ENCODE data around the gene FAM185A. TPM values are rescaled to one million over a fixed set of nuclear protein-coding genes. Genes with fewer than 3 reads are reported as not detected.

The FAM185A gene
- total RNA-seq, 4 donors from 2014 or later = 11.5 to 20.7 (median 14.6) TPM

DNA sequence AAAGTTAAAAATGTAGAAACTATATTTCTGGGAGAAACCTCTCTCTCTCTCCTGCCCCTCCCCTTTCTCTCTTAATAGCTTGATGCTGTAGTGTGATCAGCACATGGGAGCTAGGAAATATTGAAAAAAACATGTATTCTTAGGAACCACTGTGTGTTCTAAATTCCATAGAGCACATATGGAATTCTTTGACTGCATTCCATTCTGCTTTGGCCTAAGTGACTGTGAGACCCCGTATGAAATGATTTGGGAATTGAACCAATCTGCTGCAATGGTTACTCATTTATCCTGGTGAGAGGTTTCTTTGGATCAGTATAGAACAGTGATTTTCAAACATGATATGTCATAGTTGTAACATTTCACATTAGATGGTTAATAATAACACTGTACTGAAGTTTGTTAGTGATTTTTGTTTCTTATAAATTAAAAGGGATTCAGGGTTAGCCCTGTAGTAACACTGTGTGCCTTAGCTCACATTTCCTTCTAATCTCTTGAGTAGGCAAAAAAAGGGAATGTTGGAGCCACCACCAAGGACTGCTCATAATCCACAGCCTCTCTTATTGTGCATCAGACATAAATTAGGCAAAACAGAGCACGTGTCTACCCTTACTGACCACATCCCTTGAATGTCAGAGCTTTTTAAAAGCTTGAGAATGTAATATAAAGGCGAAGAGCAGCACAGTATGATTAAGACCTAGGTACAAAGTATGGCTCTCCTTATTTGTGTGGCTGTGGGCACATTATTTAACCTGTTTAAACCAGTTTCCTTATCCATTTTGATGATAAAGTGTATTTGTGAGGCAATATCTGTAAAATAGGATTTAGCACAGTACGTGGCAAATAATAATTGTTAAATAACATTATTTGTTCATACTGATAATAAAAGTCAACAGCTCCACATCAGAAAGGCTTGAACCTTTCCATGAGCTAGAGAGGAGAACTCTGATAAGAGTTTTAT lies 69.1 kb downstream of the FAM185A start:
- intact Hi-C loops (cut with DNase I; ENCODE audit: low total_unique reads) = no loop called here
- TF ChIP-seq POLR2A (IDR thresholded peaks at IDR 0.05) = no peak
- TF ChIP-seq, protein P1, sequence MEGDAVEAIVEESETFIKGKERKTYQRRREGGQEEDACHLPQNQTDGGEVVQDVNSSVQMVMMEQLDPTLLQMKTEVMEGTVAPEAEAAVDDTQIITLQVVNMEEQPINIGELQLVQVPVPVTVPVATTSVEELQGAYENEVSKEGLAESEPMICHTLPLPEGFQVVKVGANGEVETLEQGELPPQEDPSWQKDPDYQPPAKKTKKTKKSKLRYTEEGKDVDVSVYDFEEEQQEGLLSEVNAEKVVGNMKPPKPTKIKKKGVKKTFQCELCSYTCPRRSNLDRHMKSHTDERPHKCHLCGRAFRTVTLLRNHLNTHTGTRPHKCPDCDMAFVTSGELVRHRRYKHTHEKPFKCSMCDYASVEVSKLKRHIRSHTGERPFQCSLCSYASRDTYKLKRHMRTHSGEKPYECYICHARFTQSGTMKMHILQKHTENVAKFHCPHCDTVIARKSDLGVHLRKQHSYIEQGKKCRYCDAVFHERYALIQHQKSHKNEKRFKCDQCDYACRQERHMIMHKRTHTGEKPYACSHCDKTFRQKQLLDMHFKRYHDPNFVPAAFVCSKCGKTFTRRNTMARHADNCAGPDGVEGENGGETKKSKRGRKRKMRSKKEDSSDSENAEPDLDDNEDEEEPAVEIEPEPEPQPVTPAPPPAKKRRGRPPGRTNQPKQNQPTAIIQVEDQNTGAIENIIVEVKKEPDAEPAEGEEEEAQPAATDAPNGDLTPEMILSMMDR (IDR thresholded peaks at IDR 0.05) = no peak
- no peak for DNase-seq (ENCODE audit: low spot score in 2 of 2)

DNA sequence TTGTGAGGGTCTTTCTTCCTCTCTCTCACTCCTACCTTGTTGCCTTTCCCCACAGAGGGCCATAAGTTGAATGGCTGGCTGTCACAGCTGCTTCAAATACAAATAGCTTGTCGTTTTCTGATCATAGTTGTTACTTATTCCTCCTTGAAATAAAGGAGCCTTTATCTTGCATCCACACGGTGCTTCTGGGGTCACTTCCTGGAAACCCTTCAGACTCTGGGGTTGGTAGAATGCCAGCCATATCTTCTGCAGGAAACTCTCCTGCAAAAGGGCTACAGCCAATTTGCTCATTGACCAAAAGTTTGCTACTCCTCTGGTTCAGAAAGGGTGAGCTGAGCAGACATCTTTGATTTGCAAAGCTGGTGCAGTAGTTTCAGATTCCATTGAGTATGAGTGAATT lies 70.4 kb downstream of the FAM185A start:
- TF ChIP-seq POLR2A (IDR thresholded peaks at IDR 0.05) = no peak
- TF ChIP-seq, protein P1 (IDR thresholded peaks at IDR 0.05) = no peak
- WGBS, 2 donors = 49 to 51% methylated on average over 2 of the region's 2 CpGs
- intact Hi-C loops (cut with DNase I; ENCODE audit: low total_unique reads) = no loop called here
- H3K4me3 ChIP-seq (ENCODE audit: low read depth, poor library complexity, severe bottlenecking) = no peak overlapping the region
- no peak for DNase-seq (ENCODE audit: low spot score in 2 of 2)

More for the DNA sequence above, 69.1 kb downstream of the FAM185A start:
- H3K4me3 ChIP-seq (ENCODE audit: low read depth, poor library complexity, severe bottlenecking) = no peak overlapping the region
- WGBS, 2 donors = 78 to 86% methylated on average over 4 of the region's 4 CpGs

DNA sequence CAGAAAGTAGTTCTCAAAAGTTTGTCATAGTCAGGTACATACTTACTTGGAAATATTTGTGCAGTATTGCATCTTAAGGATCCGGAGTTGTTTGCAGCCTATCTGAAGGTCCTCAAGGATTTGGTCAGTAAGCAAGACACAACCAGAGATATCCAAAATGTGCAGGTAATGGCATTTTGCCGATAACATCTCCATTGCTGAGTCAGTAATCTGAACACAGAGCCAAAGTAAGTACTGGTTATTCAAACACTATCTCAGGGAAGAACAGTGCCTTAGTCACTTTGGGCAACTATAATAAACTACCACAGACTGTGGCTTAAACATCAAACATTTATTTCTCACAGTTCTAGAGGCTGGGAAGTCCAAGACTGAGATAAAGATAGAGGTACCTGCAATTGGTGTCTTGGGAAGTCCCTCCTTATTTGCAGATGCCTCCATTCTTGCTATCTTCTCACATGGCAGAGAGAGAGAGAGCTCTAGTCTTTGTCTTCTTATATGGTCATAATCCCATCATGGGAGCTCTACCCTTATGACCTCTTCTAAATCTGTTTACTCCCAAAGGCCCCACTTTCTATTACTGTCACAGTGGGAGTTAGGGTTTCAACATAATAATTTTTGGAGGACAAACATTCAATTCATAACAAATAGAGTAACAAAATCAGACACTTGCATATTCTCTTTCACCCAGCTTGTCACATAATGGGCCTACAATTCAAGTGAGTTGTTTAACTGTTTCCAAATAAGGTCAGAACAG lies 73.4 kb downstream of the FAM185A start:
- no peak for DNase-seq (ENCODE audit: low spot score in 2 of 2)
- no peak overlapping the region for H3K4me3 ChIP-seq (ENCODE audit: low read depth, poor library complexity, severe bottlenecking)
- intact Hi-C loops (cut with DNase I; ENCODE audit: low total_unique reads) = no loop called here
- TF ChIP-seq, protein P1 (IDR thresholded peaks at IDR 0.05) = no peak
- no peak for TF ChIP-seq POLR2A (IDR thresholded peaks at IDR 0.05)
- 95 to 96% methylated on average over 2 of the region's 2 CpGs for WGBS, 2 donors

DNA sequence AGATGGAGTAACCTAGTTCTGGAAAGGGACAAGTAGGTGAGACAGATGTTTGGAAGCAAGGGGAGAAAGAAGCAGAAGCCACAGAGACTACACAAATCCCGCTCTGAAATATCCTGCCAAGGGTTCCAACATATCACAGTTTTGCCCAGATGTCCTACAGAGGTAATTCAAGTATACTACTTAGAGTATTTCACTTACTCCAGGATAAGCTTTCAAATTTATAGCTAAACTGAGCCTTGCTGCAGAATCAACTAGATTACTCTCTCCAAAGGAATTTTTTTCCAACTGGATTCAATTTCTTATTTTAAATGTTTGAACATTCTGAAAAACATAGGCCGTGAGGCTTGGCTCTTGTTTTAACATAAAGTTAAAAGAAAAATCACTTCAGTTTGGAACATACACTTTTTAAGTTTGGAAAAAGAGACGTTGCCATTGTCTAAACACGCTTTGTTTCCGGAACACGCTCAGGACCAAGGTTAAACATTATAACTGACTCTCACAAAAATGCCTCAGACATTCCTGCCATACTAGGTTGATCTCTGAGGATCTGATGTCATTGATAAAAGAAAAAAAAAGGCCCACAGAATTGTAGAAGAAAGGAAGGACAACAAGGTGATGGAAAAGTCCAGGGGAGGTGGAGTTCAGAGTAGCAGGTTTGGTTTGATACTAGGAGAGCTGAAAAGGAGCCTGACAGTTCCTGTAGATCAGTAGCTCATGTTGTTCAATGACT lies 74.8 kb downstream of the FAM185A start:
- 74 to 81% methylated on average over 6 of the region's 6 CpGs for WGBS, 2 donors
- intact Hi-C loops (cut with DNase I; ENCODE audit: low total_unique reads) = no loop called here
- H3K4me3 ChIP-seq (ENCODE audit: low read depth, poor library complexity, severe bottlenecking) = no peak overlapping the region

DNA sequence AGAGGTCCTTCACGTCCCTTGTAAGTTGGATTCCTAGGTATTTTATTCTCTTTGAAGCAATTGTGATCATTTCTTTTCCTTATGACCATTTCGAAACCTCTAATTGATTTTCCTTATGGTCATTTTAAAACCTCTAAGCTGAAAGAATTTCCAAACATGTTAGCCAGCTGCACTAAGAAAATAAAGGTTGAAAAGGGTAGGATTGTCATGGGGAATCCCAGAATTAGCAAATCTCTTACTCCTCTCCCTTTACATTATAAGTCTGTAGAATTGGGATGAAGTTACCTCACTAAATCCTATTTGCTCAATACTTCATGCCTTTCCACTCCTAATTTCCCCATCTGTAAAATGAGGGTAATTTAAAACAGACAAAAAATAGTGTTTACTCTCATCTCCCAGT lies 79.5 kb downstream of the FAM185A start:
- intact Hi-C loops (cut with DNase I; ENCODE audit: low total_unique reads) = no loop called here
- 93 to 94% methylated on average over 2 of the region's 2 CpGs for WGBS, 2 donors
- no peak for TF ChIP-seq POLR2A (IDR thresholded peaks at IDR 0.05)
- TF ChIP-seq, protein P1 (IDR thresholded peaks at IDR 0.05) = no peak
- H3K4me3 ChIP-seq (ENCODE audit: low read depth, poor library complexity, severe bottlenecking) = no peak overlapping the region
- DNase-seq (ENCODE audit: low spot score in 2 of 2) = no peak

More for the DNA sequence above, 74.8 kb downstream of the FAM185A start:
- TF ChIP-seq POLR2A (IDR thresholded peaks at IDR 0.05) = no peak
- TF ChIP-seq, protein P1 (IDR thresholded peaks at IDR 0.05) = no peak
- no peak for DNase-seq (ENCODE audit: low spot score in 2 of 2)
